ENCODE results near the gene RAPSN.

The RAPSN gene

DNA sequence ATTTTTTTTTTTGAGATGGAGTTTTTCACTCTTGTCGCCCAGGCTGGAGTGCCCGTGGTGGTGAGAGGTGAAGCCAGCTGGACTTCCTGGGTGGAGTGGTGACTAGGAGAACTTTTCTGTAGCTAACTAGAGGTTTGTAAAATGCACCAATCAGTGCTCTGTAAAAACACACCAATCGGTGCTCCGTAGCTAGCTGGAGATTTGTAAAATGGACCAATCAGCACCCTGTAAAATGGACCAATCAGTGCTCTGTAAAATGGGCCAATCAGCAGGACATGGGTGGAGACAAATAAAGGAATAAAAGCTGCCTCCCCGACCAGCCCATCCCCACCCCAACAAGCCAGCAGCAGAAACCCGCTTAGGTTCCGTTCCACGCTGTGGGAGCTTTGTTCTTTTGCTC is 4.4 kb upstream of the RAPSN start:
- H2AFZ ChIP-seq (ENCODE audit: low read depth, low read length): no peak overlapping the region
- no peaks in the 10 kb centered on the region for H3K27me3 ChIP-seq (ENCODE audit: insufficient read depth, low read length)
- no peaks in the 10 kb centered on the region for H3K36me3 ChIP-seq (ENCODE audit: insufficient read depth, low read length)
- no peaks in the 10 kb centered on the region for H3K4me1 ChIP-seq (ENCODE audit: insufficient read depth, low read length)
- no peaks in the 10 kb centered on the region for H3K9me3 ChIP-seq (ENCODE audit: low read length)
- H3K4me3 ChIP-seq (ENCODE audit: low read length): no peak overlapping the region

DNA sequence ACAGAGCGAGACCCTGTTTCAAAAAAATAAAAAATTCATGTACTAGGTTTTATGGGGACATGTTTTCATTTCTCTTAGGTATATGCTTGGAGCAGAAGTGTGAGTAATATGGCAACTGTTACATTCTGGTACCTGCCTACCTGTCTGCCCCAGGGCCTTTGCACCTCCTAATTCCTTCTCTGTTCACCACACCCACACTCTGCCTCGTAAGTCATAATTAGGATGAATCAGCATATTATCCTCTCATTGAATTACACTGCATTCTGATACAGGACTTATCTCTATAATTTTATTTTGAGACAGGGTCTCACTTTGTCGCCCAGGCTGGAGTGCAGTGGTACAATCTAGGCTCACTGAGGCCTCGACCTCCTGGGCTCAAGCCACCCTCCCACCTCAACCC is 3.1 kb upstream of the RAPSN start:
- H3K4me1 ChIP-seq (ENCODE audit: insufficient read depth, low read length): no peaks in the 10 kb centered on the region
- no peaks in the 10 kb centered on the region for H3K9me3 ChIP-seq (ENCODE audit: low read length)
- H3K27me3 ChIP-seq (ENCODE audit: insufficient read depth, low read length): no peaks in the 10 kb centered on the region

DNA sequence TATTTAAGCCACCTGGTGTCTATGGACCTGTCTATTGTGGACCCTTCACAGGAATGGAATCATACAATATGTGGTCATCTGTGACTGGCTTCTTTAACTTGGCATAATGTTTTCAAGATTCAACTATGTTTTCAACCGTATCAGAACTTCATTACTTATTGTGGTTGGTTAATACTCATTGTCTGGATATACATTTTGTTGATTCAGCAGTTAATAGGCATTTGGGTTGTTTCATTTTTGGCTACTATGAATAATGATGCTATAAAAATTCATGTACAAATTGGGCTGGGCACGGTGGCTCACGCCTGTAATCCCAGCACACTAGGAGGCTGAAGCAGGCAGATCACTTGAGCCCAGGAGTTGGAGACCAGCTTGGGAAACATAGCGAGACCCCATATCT is 2.5 kb upstream of the RAPSN start:
- no peak overlapping the region for H3K4me3 ChIP-seq (ENCODE audit: low read length)
- no peaks in the 10 kb centered on the region for H3K4me1 ChIP-seq (ENCODE audit: insufficient read depth, low read length)
- H3K27me3 ChIP-seq (ENCODE audit: insufficient read depth, low read length): no peaks in the 10 kb centered on the region
- no peaks in the 10 kb centered on the region for H3K9me3 ChIP-seq (ENCODE audit: low read length)
- H2AFZ ChIP-seq (ENCODE audit: low read depth, low read length): no peak overlapping the region
- H3K36me3 ChIP-seq (ENCODE audit: insufficient read depth, low read length): no peaks in the 10 kb centered on the region

More for the DNA sequence above, 3.1 kb upstream of the RAPSN start:
- no peak overlapping the region for H2AFZ ChIP-seq (ENCODE audit: low read depth, low read length)
- H3K36me3 ChIP-seq (ENCODE audit: insufficient read depth, low read length): no peaks in the 10 kb centered on the region
- H3K4me3 ChIP-seq (ENCODE audit: low read length): no peak overlapping the region

DNA sequence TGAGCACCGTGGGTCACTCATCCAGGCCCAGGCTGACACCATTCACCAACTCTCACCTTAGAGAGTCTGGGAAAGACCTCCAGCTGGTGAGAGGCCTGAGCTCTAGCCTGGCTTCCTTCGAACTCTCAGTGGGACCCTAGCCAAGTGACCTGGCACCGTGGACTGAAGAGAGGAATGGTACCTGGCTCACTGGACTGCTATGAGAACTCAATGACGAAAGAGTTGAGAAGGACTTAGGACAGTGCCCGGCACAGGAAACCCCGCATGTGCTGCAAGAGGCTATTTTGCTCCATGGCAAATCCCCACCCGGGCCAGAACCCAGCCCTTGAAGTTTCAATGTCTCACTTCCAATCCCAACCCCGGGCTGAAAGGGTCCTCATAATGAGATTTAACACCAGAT is 605 bp upstream of the RAPSN start:
- no peak overlapping the region for H2AFZ ChIP-seq (ENCODE audit: low read depth, low read length)
- no peaks in the 10 kb centered on the region for H3K9me3 ChIP-seq (ENCODE audit: low read length)
- no peaks in the 10 kb centered on the region for H3K4me1 ChIP-seq (ENCODE audit: insufficient read depth, low read length)
- no peak overlapping the region for H3K4me3 ChIP-seq (ENCODE audit: low read length)
- H3K36me3 ChIP-seq (ENCODE audit: insufficient read depth, low read length): no peaks in the 10 kb centered on the region
- H3K27me3 ChIP-seq (ENCODE audit: insufficient read depth, low read length): no peaks in the 10 kb centered on the region

DNA sequence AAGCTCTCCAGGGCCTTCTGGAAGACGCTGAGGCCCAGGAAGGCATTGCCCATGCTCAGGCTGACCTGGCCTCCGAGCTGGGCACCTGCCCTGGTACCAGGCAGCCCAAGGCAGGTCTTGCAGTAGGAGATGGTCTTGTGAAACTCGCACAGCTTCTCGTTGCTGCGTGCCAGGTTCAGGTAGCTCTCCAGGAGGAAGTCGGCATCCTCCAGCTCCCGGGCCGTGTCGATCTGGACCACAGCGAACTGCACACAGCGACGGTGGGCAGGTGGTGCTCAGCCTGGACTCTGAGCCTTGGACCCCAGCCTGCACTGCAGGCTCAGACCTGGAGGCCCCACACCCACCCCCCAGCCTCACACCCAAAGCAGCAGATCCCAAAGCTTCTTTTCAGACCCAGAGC is 1.0 kb downstream of the RAPSN start:
- Histone ChIP-seq H2AFZ (ENCODE audit: low read depth, low read length) (no peak overlapping the region), H3K4me1 (ENCODE audit: insufficient read depth, low read length) (no peaks in the 10 kb centered on the region), H3K9me3 (ENCODE audit: low read length) (no peaks in the 10 kb centered on the region), H3K4me3 (ENCODE audit: low read length) (no peak overlapping the region), H3K27me3 (ENCODE audit: insufficient read depth, low read length) (no peaks in the 10 kb centered on the region), H3K36me3 (ENCODE audit: insufficient read depth, low read length) (no peaks in the 10 kb centered on the region)

DNA sequence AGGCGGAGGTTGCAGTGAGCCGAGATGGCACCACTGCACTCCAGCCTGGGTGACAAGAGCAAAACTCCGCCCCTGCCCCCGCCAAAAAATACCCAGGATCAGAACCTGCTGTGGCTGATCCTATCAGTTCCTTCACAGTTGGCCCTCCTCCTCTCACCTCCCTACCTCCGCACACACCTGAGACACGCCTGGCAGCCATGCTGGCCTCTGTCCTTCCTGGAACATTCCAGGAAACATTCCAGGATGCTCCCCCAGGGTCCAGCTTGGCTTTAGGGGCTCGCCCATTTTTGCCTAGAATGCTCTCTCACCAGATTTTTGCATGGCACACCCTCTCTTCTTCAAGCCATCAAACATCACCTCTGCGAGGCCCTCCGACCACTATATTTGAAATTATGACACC is 2.1 kb downstream of the RAPSN start:
- H3K4me3 ChIP-seq (ENCODE audit: low read length): no peak overlapping the region
- no peaks in the 10 kb centered on the region for H3K9me3 ChIP-seq (ENCODE audit: low read length)
- no peak overlapping the region for H2AFZ ChIP-seq (ENCODE audit: low read depth, low read length)
- no peaks in the 10 kb centered on the region for H3K36me3 ChIP-seq (ENCODE audit: insufficient read depth, low read length)
- no peaks in the 10 kb centered on the region for H3K27me3 ChIP-seq (ENCODE audit: insufficient read depth, low read length)
- no peaks in the 10 kb centered on the region for H3K4me1 ChIP-seq (ENCODE audit: insufficient read depth, low read length)

DNA sequence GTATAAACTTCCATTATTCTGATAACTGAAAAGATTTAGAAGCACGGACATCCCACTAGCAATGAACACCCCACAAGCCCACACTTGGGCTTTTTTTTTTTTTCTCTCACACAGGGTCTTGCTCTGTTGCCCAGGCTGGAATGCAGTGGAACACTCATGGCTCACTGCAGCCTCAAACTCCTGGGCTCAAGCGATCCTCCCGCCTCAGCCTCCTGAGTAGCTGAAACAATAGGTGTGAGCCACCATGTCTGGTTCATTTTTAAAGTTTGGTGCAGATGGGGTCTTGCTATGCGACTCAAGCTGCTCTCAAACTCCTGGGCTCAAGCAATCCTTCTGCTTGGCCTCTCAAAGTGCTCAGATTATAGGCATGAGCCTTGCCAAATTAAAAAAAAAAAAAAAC is 3.1 kb downstream of the RAPSN start:
- Histone ChIP-seq H3K36me3 (ENCODE audit: insufficient read depth, low read length) (no peaks in the 10 kb centered on the region), H3K4me1 (ENCODE audit: insufficient read depth, low read length) (no peaks in the 10 kb centered on the region), H3K27me3 (ENCODE audit: insufficient read depth, low read length) (no peaks in the 10 kb centered on the region), H3K9me3 (ENCODE audit: low read length) (no peaks in the 10 kb centered on the region), H2AFZ (ENCODE audit: low read depth, low read length) (no peak overlapping the region), H3K4me3 (ENCODE audit: low read length) (no peak overlapping the region)

DNA sequence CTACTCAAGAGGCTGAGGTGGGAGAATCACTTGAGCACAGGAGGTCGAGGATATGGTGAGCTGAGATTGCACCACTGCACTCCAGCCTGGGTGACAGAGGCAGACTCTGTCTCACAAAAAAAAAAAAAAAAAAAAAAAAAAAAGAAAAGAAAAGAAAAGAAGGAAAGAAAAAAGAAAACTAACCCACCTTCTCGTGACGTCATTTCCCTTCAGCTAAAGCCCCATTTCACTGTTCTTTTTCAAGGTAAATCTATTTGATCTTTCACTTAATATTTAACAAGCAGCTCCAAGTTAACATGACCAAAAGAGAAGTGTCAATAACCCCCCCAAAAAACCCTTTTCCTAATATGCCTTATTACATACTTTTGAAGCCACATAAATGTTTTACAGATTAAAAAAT is 5.1 kb downstream of the RAPSN start:
- Histone ChIP-seq H3K4me3 (ENCODE audit: low read length) (no peak overlapping the region), H3K36me3 (ENCODE audit: insufficient read depth, low read length) (no peaks in the 10 kb centered on the region), H3K27me3 (ENCODE audit: insufficient read depth, low read length) (no peaks in the 10 kb centered on the region), H3K9me3 (ENCODE audit: low read length) (no peaks in the 10 kb centered on the region), H2AFZ (ENCODE audit: low read depth, low read length) (no peak overlapping the region), H3K4me1 (ENCODE audit: insufficient read depth, low read length) (no peaks in the 10 kb centered on the region)

DNA sequence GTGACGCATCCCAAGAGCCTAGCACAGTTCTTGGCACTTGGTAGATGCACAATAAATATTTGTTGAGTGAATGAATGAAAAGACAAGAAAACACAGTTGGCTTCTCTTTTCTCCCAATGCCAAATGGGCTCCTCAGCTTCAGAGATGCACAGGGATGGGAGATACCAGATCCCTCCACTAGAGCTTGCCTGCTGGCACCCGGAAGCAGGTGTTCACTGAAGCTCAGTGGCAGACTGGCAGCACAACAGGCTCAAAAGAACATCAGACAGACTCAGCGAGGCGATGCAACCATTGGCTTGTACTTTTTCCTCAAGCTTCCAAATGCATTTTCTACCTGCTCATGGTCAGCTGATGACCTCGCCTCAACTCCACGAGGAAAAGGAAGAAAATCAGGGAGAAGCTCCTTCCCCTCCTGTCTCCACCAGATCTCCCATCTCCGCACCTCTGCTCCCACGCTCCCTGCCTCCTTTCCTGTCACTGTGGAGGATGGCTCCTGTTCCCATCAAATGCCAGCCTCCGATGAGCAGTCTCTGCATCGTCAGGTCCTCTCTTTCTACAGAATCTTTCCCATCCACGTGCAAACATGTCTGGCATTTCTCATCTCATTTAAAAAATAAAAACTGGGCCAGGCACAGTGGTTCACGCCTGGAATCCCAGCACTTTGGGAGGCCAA is 5.8 kb downstream of the RAPSN start:
- Histone ChIP-seq H3K36me3 (ENCODE audit: insufficient read depth, low read length) (no peaks in the 10 kb centered on the region), H3K4me3 (ENCODE audit: low read length) (no peak overlapping the region), H3K4me1 (ENCODE audit: insufficient read depth, low read length) (no peaks in the 10 kb centered on the region), H2AFZ (ENCODE audit: low read depth, low read length) (no peak overlapping the region), H3K27me3 (ENCODE audit: insufficient read depth, low read length) (no peaks in the 10 kb centered on the region), H3K9me3 (ENCODE audit: low read length) (no peaks in the 10 kb centered on the region)

DNA sequence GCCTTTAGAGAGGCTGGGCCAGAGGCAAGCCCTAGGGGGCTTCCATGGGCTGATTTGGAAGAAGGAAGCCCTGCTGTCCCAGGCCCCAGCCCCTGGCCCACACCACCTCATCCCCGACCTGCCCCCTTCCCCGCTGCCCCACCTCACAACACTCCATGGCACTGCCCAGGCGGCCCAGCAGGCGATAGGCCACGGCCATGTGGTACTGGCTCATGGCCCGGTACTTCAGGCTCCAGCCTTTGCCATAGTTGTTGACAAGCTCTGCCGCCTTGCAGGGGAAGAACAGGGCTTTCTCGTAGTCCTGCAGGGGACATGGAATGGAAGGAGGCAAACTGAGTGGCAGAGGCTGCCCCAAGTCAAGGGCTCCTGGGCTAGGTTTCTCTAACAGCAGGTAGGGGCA is 6.4 kb downstream of the RAPSN start:
- no peaks in the 10 kb centered on the region for H3K27me3 ChIP-seq (ENCODE audit: insufficient read depth, low read length)
- no peak overlapping the region for H2AFZ ChIP-seq (ENCODE audit: low read depth, low read length)
- no peak overlapping the region for H3K4me3 ChIP-seq (ENCODE audit: low read length)
- no peaks in the 10 kb centered on the region for H3K36me3 ChIP-seq (ENCODE audit: insufficient read depth, low read length)
- H3K9me3 ChIP-seq (ENCODE audit: low read length): no peaks in the 10 kb centered on the region
- H3K4me1 ChIP-seq (ENCODE audit: insufficient read depth, low read length): peaks cover 4% of the 10 kb centered on the region

DNA sequence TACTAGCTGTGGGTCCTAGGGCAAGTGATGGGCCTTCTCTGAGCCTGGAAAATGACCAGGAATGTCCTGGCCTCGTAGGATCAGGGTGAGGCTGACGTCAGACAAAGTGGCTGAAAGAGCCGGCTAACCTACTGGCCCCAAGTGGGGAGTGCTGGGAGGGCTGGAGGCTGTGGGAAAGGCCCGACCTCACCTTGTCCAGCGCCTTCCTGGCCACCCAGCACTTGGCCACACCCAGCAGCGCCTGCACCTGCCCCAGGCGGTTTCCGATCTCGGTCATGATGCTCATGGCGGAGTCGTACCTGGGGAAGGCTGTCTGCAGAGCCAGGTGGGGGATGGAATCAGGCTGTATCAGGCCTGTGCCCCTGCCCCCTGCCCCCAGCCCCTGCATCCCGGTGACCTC is 7.5 kb downstream of the RAPSN start:
- Histone ChIP-seq H2AFZ (ENCODE audit: low read depth, low read length) (no peak overlapping the region), H3K4me1 (ENCODE audit: insufficient read depth, low read length) (peaks cover 4% of the 10 kb centered on the region), H3K9me3 (ENCODE audit: low read length) (no peaks in the 10 kb centered on the region), H3K4me3 (ENCODE audit: low read length) (no peak overlapping the region), H3K27me3 (ENCODE audit: insufficient read depth, low read length) (no peaks in the 10 kb centered on the region), H3K36me3 (ENCODE audit: insufficient read depth, low read length) (no peaks in the 10 kb centered on the region)

DNA sequence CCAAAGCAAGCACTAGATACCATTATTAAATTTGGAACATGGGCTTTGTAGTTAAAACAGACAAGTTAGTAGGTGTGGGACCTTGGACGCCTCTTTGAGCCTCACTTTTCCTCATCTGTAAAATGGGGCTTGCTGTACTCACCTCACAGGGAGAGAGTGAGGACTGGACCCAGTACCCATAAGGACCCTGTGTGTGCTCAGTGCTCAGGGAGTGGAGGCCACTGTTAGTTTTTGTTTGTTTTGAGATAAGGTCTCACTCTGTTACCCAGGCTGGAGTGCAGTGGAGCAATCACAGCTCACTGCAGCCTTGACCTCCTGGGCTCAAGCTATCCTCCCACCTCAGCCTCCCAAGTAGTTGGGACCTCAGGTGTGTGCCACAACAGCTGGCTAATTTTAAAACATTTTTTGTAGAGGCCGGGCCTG is 8.9 kb downstream of the RAPSN start:
- H3K4me1 ChIP-seq (ENCODE audit: insufficient read depth, low read length): peaks cover 4% of the 10 kb centered on the region
- no peaks in the 10 kb centered on the region for H3K9me3 ChIP-seq (ENCODE audit: low read length)
- H3K36me3 ChIP-seq (ENCODE audit: insufficient read depth, low read length): no peaks in the 10 kb centered on the region
- H2AFZ ChIP-seq (ENCODE audit: low read depth, low read length): no peak overlapping the region
- H3K4me3 ChIP-seq (ENCODE audit: low read length): no peak overlapping the region
- H3K27me3 ChIP-seq (ENCODE audit: insufficient read depth, low read length): no peaks in the 10 kb centered on the region

DNA sequence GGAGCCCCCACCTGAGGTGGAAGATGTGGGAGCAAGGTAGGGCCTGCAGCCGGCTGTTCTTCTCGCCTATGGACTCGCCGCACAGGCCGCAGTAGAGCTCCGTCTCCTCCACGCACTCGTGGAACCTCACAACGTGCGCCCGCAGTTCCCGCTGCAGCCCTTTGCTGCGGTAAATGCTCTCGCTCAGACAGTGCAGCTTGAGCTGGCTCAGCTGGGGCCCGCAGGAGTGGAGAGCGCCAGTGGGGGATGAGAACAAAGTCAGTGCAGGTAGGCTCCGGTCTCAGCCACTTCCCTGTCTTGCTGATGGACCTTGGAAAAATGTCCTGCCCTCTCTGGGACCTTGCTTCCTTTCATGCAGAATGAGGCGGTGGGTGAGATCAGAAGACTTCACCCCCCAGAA is 10.2 kb downstream of the RAPSN start:
- Histone ChIP-seq H2AFZ (ENCODE audit: low read depth, low read length) (no peak overlapping the region), H3K4me1 (ENCODE audit: insufficient read depth, low read length) (peaks cover 4% of the 10 kb centered on the region), H3K36me3 (ENCODE audit: insufficient read depth, low read length) (no peaks in the 10 kb centered on the region), H3K4me3 (ENCODE audit: low read length) (no peak overlapping the region), H3K27me3 (ENCODE audit: insufficient read depth, low read length) (no peaks in the 10 kb centered on the region), H3K9me3 (ENCODE audit: low read length) (no peaks in the 10 kb centered on the region)

DNA sequence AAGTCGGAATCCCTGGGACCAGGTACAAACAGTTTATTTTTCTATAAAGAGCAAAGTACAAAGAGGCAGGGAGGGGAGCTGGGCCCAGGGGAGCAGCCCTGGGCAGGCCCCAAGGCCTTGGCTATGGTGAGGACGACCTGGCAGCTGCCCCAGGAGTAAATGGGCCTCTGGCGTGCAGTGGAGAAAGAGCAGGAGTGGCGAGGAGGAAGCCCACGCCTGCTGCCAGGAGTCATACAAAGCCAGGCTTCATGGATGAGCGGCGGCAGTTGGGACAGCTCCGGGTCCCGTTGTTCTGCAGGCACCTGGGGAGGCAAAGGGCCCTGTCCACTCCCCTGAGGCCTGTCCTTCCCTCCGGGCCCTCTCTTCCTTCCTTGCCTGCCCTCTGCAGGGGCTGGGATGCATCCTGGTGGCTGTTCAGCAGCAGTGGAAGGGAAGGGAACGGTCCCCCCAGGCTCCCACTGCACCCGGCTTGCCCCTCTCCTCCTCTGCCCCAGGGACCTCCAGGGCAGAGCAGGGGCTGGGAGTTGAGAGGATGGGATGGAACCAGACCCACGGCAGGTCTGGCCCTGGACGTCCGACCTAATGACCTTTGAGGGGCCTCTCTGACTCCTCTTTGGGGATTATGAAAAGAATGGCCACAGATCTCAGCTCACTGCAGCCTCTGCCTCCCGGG is 11.1 kb downstream of the RAPSN start:
- H3K4me1 ChIP-seq (ENCODE audit: insufficient read depth, low read length): peaks cover 9% of the 10 kb centered on the region
- H3K9me3 ChIP-seq (ENCODE audit: low read length): no peaks in the 10 kb centered on the region
- no peaks in the 10 kb centered on the region for H3K27me3 ChIP-seq (ENCODE audit: insufficient read depth, low read length)
- peak overlapping the region; percentile 39 for H2AFZ ChIP-seq (ENCODE audit: low read depth, low read length)
- H3K36me3 ChIP-seq (ENCODE audit: insufficient read depth, low read length): no peaks in the 10 kb centered on the region
- no peak overlapping the region for H3K4me3 ChIP-seq (ENCODE audit: low read length)
